Mesenchymal stem cell (in vitro differentiated cells and primary cell): ENCODE measurements around the gene NATD1.
A peak's percentile ranks its signal among the peaks of the same experiment; 100 is the strongest.

Source experiments
- DNase-seq: peaks from one replicate; pipeline ENCODE4 v3.0.0-alpha.2; 2013
- H2AFZ ChIP-seq: one replicate; pipeline ENCODE4 v1.6.1; 2013; ENCODE audit warnings: low read depth, mild to moderate bottlenecking, control low read depth, inconsistent platforms, low read length, moderate library complexity
- H2AK5ac ChIP-seq: 2 replicates; pipeline ENCODE4 v1.6.1; 2013; ENCODE audit warnings: low read length, moderate library complexity, mild to moderate bottlenecking, inconsistent platforms; ENCODE audit not compliant: severe bottlenecking
- H2BK120ac ChIP-seq: one replicate; pipeline ENCODE4 v1.6.1; 2013; ENCODE audit warnings: low read depth, mild to moderate bottlenecking, inconsistent platforms, low read length, moderate library complexity
- H2BK12ac ChIP-seq, 2 experiments: one replicate each; pipeline ENCODE4 v1.6.1; 2013; ENCODE audit warnings: inconsistent platforms in 2 of 2, low read length in 2 of 2, mild to moderate bottlenecking in 2 of 2, moderate library complexity in 2 of 2, control low read depth in 1 of 2
- H2BK15ac ChIP-seq: one replicate; pipeline ENCODE4 v1.6.1; 2013; ENCODE audit warnings: mild to moderate bottlenecking, low read depth, inconsistent platforms; ENCODE audit not compliant: poor library complexity, severe bottlenecking
- H2BK5ac ChIP-seq: 2 replicates; pipeline ENCODE4 v1.6.1; 2013; ENCODE audit warnings: low read depth, mild to moderate bottlenecking, low read length, control low read depth, inconsistent platforms; ENCODE audit not compliant: poor library complexity, severe bottlenecking
- H3K14ac ChIP-seq, 2 experiments: one replicate each; pipeline ENCODE4 v1.6.1; 2013; ENCODE audit warnings: inconsistent platforms in 2 of 2, low read length in 2 of 2, control low read depth in 1 of 2, mild to moderate bottlenecking in 1 of 2, moderate library complexity in 1 of 2
- H3K18ac ChIP-seq, 2 experiments: one replicate each; pipeline ENCODE4 v1.6.1; 2013; ENCODE audit warnings: inconsistent platforms in 2 of 2, low read length in 2 of 2, control low read depth in 1 of 2, low read depth in 1 of 2, mild to moderate bottlenecking in 1 of 2
- H3K23ac ChIP-seq, 2 experiments: one replicate each; pipeline ENCODE4 v1.6.1; 2013; ENCODE audit warnings: inconsistent platforms in 2 of 2, low read length in 2 of 2, mild to moderate bottlenecking in 2 of 2, moderate library complexity in 2 of 2, control low read depth in 1 of 2
- H3K27ac ChIP-seq: 2 replicates; pipeline ENCODE4 v1.5.1; 2013; ENCODE audit warnings: mild to moderate bottlenecking, moderate library complexity, low read length, control low read depth, inconsistent platforms; ENCODE audit not compliant: poor library complexity, severe bottlenecking
- H3K27me3 ChIP-seq, 2 experiments: 2 replicates each; pipeline versions ENCODE4 v1.6.1 to v1.7.0; 2013; ENCODE audit warnings: low read length in 2 of 2, mild to moderate bottlenecking in 2 of 2, moderate library complexity in 2 of 2, control low read depth in 1 of 2, inconsistent platforms in 1 of 2; ENCODE audit not compliant: control insufficient read depth in 1 of 2, insufficient read depth in 1 of 2
- H3K36me3 ChIP-seq, 2 experiments: 2 replicates each; pipeline versions ENCODE4 v1.6.1 to v1.7.0; 2013; ENCODE audit warnings: low read length in 2 of 2, control low read depth in 1 of 2, inconsistent platforms in 1 of 2, low read depth in 1 of 2, mild to moderate bottlenecking in 1 of 2; ENCODE audit not compliant: insufficient read depth in 2 of 2, control insufficient read depth in 1 of 2
- H3K4ac ChIP-seq, 2 experiments: one replicate each; pipeline ENCODE4 v1.6.1; 2013; ENCODE audit warnings: inconsistent platforms in 2 of 2, low read length in 2 of 2, mild to moderate bottlenecking in 2 of 2, moderate library complexity in 2 of 2, control low read depth in 1 of 2, low read depth in 1 of 2
- H3K4me1 ChIP-seq: 2 replicates; pipeline ENCODE4 v1.6.1; 2013; ENCODE audit warnings: low read depth, low read length, control low read depth; ENCODE audit not compliant: control insufficient read depth, insufficient read depth
- H3K4me2 ChIP-seq: 2 replicates; pipeline ENCODE4 v1.6.1; 2013; ENCODE audit warnings: low read length, mild to moderate bottlenecking, inconsistent platforms; ENCODE audit not compliant: poor library complexity, severe bottlenecking
- H3K4me3 ChIP-seq, 2 experiments: 2 replicates each; pipeline versions ENCODE4 v1.5.1 to v1.7.0; 2013; ENCODE audit warnings: low read length in 2 of 2, mild to moderate bottlenecking in 2 of 2, control low read depth in 1 of 2, low read depth in 1 of 2; ENCODE audit not compliant: insufficient read depth in 1 of 2
- H3K79me1 ChIP-seq: replicated peaks from 2 replicates; pipeline ENCODE4 v1.6.1; 2013; ENCODE audit warnings: mild to moderate bottlenecking, control low read depth, low read length, inconsistent platforms; ENCODE audit not compliant: poor library complexity, severe bottlenecking
- H3K9ac ChIP-seq: 2 replicates; pipeline ENCODE4 v1.7.0; 2013; ENCODE audit warnings: mild to moderate bottlenecking, low read length, moderate library complexity
- H3K9me3 ChIP-seq: 2 replicates; pipeline ENCODE4 v1.7.0; 2013; ENCODE audit warnings: mild to moderate bottlenecking, low read length; ENCODE audit not compliant: control insufficient read depth
- H4K8ac ChIP-seq: one replicate; pipeline ENCODE4 v1.6.1; 2013; ENCODE audit warnings: inconsistent platforms, mild to moderate bottlenecking, low read length, moderate library complexity
- H4K91ac ChIP-seq: one replicate; pipeline ENCODE4 v1.6.1; 2013; ENCODE audit warnings: mild to moderate bottlenecking, low read length, inconsistent platforms
- WGBS: methylation state at CpG from one replicate; pipeline ENCODE4 v1.1.7; 2013; ENCODE audit warnings: mixed read lengths; 5-methylcytosine and 5-hydroxymethylcytosine counted together

NATD1 gene

GRCh38 chr17:21275579-21276263 lies 22.5 kb upstream of the NATD1 start:
- no peaks in the 10 kb centered on the region for H3K9me3 ChIP-seq

GRCh38 chr17:21275047-21275578 lies 21.9 kb upstream of the NATD1 start:
- no peak overlapping the region for H2BK12ac ChIP-seq
- peak overlapping the region; percentile 66 to 85 for H3K18ac ChIP-seq
- H4K91ac ChIP-seq = peak overlapping the region; percentile 81
- H3K27ac ChIP-seq = no peak overlapping the region
- peak overlapping the region; percentile 94 for H4K8ac ChIP-seq
- H3K9me3 ChIP-seq = no peaks in the 10 kb centered on the region
- no peaks in the 10 kb centered on the region for H3K27me3 ChIP-seq
- no peaks in the 10 kb centered on the region for H3K36me3 ChIP-seq
- peak overlapping the region; percentile 65 to 81 for H3K4me3 ChIP-seq
- H3K23ac ChIP-seq = no peak overlapping the region
- H3K79me1 ChIP-seq = no peaks in the 10 kb centered on the region
- H3K9ac ChIP-seq = peak overlapping the region; percentile 81
- no peak overlapping the region for H2BK120ac ChIP-seq
- no peak for DNase-seq
- H3K4me1 ChIP-seq = peaks cover 8% of the 10 kb centered on the region
- WGBS = 38% methylated on average over 19 of the region's 20 CpGs
- H2BK5ac ChIP-seq = no peak overlapping the region
- H2AK5ac ChIP-seq = no peak overlapping the region
- no peak overlapping the region for H3K14ac ChIP-seq
- peak overlapping the region; percentile 97 for H3K4me2 ChIP-seq
- peak overlapping the region; percentile 74 for H2BK15ac ChIP-seq
- peak overlapping the region; percentile 2 for H2AFZ ChIP-seq
- H3K4ac ChIP-seq = peak overlapping the region in 1 of 2 experiments; percentile 82

More at GRCh38 chr17:21275579-21276263, 22.5 kb upstream of the NATD1 start:
- H3K4me1 ChIP-seq = peaks cover 10% of the 10 kb centered on the region
- H2BK15ac ChIP-seq = peak overlapping the region; percentile 74
- H3K9ac ChIP-seq = peak overlapping the region; percentile 81
- peak; percentile 78 for DNase-seq
- peak overlapping the region; percentile 76 to 82 for H3K4ac ChIP-seq
- H3K18ac ChIP-seq = peak overlapping the region; percentile 66 to 86
- H3K14ac ChIP-seq = peak overlapping the region in 1 of 2 experiments; percentile 88
- no peak overlapping the region for H3K27ac ChIP-seq
- no peaks in the 10 kb centered on the region for H3K79me1 ChIP-seq
- peak overlapping the region in 1 of 2 experiments; percentile 56 for H2BK12ac ChIP-seq
- no peak overlapping the region for H3K23ac ChIP-seq
- no peaks in the 10 kb centered on the region for H3K36me3 ChIP-seq
- peak overlapping the region; percentile 97 for H3K4me2 ChIP-seq
- H2BK5ac ChIP-seq = no peak overlapping the region
- WGBS = 3% methylated on average over 37 of the region's 52 CpGs
- H3K27me3 ChIP-seq = no peaks in the 10 kb centered on the region
- no peak overlapping the region for H2AK5ac ChIP-seq
- peak overlapping the region; percentile 65 to 81 for H3K4me3 ChIP-seq
- H2AFZ ChIP-seq = peak overlapping the region; percentile 51
- peak overlapping the region; percentile 81 for H4K91ac ChIP-seq
- H4K8ac ChIP-seq = peak overlapping the region; percentile 94
- H2BK120ac ChIP-seq = no peak overlapping the region

GRCh38 chr17:21272881-21273792 lies 19.9 kb upstream of the NATD1 start:
- Histone ChIP-seq H3K14ac (no peak overlapping the region), H3K4ac (no peak overlapping the region), H3K27me3 (no peaks in the 10 kb centered on the region), H2AK5ac (no peak overlapping the region), H3K27ac (no peak overlapping the region), H2BK5ac (no peak overlapping the region), H3K4me2 (no peak overlapping the region), H2BK15ac (no peak overlapping the region), H3K4me1 (peaks cover 12% of the 10 kb centered on the region), H2BK12ac (no peak overlapping the region), H3K9ac (no peak overlapping the region), H3K9me3 (no peaks in the 10 kb centered on the region), H3K4me3 (no peak overlapping the region), H3K36me3 (no peaks in the 10 kb centered on the region), H3K79me1 (no peaks in the 10 kb centered on the region), H2AFZ (no peak overlapping the region), H3K18ac (no peak overlapping the region), H4K8ac (no peak overlapping the region), H4K91ac (no peak overlapping the region), H3K23ac (no peak overlapping the region), H2BK120ac (no peak overlapping the region)
- DNase-seq = no peak
- 86% methylated on average over 14 of the region's 14 CpGs for WGBS

GRCh38 chr17:21272250-21272649 lies 19.0 kb upstream of the NATD1 start:
- no peak overlapping the region for H2BK120ac ChIP-seq
- no peaks in the 10 kb centered on the region for H3K79me1 ChIP-seq
- no peak overlapping the region for H3K4ac ChIP-seq
- H3K23ac ChIP-seq = no peak overlapping the region
- DNase-seq = no peak
- H2BK12ac ChIP-seq = no peak overlapping the region
- no peak overlapping the region for H3K18ac ChIP-seq
- no peak overlapping the region for H2BK15ac ChIP-seq
- H3K9ac ChIP-seq = no peak overlapping the region
- H4K8ac ChIP-seq = no peak overlapping the region
- no peaks in the 10 kb centered on the region for H3K36me3 ChIP-seq
- H2BK5ac ChIP-seq = no peak overlapping the region
- no peak overlapping the region for H4K91ac ChIP-seq
- no peaks in the 10 kb centered on the region for H3K27me3 ChIP-seq
- H2AK5ac ChIP-seq = no peak overlapping the region
- H2AFZ ChIP-seq = no peak overlapping the region
- no peak overlapping the region for H3K4me3 ChIP-seq
- peaks cover 12% of the 10 kb centered on the region for H3K4me1 ChIP-seq
- WGBS = 97% methylated on average over 2 of the region's 3 CpGs
- no peaks in the 10 kb centered on the region for H3K9me3 ChIP-seq
- no peak overlapping the region for H3K4me2 ChIP-seq
- no peak overlapping the region for H3K14ac ChIP-seq
- H3K27ac ChIP-seq = no peak overlapping the region
